Skeletal muscle tissue (tissue), 4 donors: ENCODE data around the gene TARDBP. TPM values are rescaled to one million over a fixed set of nuclear protein-coding genes. Genes with fewer than 3 reads are reported as not detected.
"Not testable (repeated sequence)": the region's sequence is repeated elsewhere in the genome, so short reads cannot be mapped to it uniquely, and the experiment has no call there.

Experiments
- H3K27ac ChIP-seq: one replicate; pipeline ENCODE4 v1.7.0; 2013; ENCODE audit warnings: mild to moderate bottlenecking, low read depth, low read length, inconsistent platforms
- H3K27me3 ChIP-seq, 3 donors: one replicate each; pipeline ENCODE4 v1.7.0; 2013; ENCODE audit warnings: low read length in 3 of 3; ENCODE audit not compliant: control insufficient read depth in 3 of 3, insufficient read depth in 3 of 3
- H3K36me3 ChIP-seq, 3 donors: one replicate each; pipeline ENCODE4 v1.7.0; 2013; ENCODE audit warnings: low read length in 3 of 3; ENCODE audit not compliant: control insufficient read depth in 3 of 3, insufficient read depth in 3 of 3
- H3K4me1 ChIP-seq, 3 donors: one replicate each; pipeline ENCODE4 v1.7.0; 2013; ENCODE audit warnings: low read length in 3 of 3, mild to moderate bottlenecking in 3 of 3; ENCODE audit not compliant: control insufficient read depth in 3 of 3, insufficient read depth in 3 of 3
- H3K4me3 ChIP-seq, 3 donors: one replicate each; pipeline ENCODE4 v1.7.0; 2013; ENCODE audit warnings: low read length in 3 of 3
- H3K9ac ChIP-seq, 3 donors: one replicate each; pipeline ENCODE4 v1.7.0; 2013; ENCODE audit warnings: low read length in 3 of 3, mild to moderate bottlenecking in 3 of 3, moderate library complexity in 2 of 3, low read depth in 1 of 3
- H3K9me3 ChIP-seq, 3 donors: one replicate each; pipeline ENCODE4 v1.7.0; 2013; ENCODE audit warnings: low read length in 3 of 3; ENCODE audit not compliant: control insufficient read depth in 3 of 3
- total RNA-seq: library from RNA; depleted of rRNA; stranded (reverse); fragments of >200 nt; gene quantifications from one replicate; pipeline ENCODE4 v1.2.3, GENCODE V29; 2014
- donor health status: Osteomylitis.

TARDBP gene
- total RNA-seq, 1 donor from 2014 or later: 61.1 TPM

- Histone ChIP-seq H3K9me3 (no peaks in the 10 kb centered on the region), H3K4me1 (peaks cover 0 to 2% (median 0%) of the 10 kb centered on the region in 3 donors), H3K27me3 (no peaks in the 10 kb centered on the region), H3K36me3 (no peaks in the 10 kb centered on the region), H3K27ac (no peak within 1 kb of the TSS), H3K9ac (no peak within 1 kb of the TSS), H3K4me3 (no peak within 1 kb of the TSS)
Measured at GRCh38 chr1:11046625-11047365, 34.3 kb downstream of the TARDBP start, which contains the start of gene MASP2. Gene MASP2, minus strand, starts transcription at chr1:11047239. Its CDS starts 32 bp downstream, at chr1:11047207.

GRCh38 chr1:11051121-11051520 lies 38.7 kb downstream of the TARDBP start:
- not testable (repeated sequence) for H3K4me3 ChIP-seq, H3K27me3 ChIP-seq, H3K4me1 ChIP-seq, H3K9me3 ChIP-seq, H3K27ac ChIP-seq, H3K9ac ChIP-seq
- peaks cover 3 to 11% (median 5%) of the 10 kb centered on the region in 3 donors for H3K36me3 ChIP-seq

- no peaks in the 10 kb centered on the region for H3K9me3 ChIP-seq
- H3K4me1 ChIP-seq: peaks cover 0 to 7% (median 5%) of the 10 kb centered on the region in 3 donors
- H3K4me3 ChIP-seq: no peak overlapping the region
- H3K9ac ChIP-seq: no peak overlapping the region
- peaks cover 0 to 3% (median 0%) of the 10 kb centered on the region in 3 donors for H3K27me3 ChIP-seq
- peaks cover 11 to 14% (median 13%) of the 10 kb centered on the region in 3 donors for H3K36me3 ChIP-seq
- no peak overlapping the region for H3K27ac ChIP-seq
Measured at GRCh38 chr1:11051781-11052511, 39.5 kb downstream of the TARDBP start.

GRCh38 chr1:11052839-11053757 lies 40.6 kb downstream of the TARDBP start:
- Histone ChIP-seq H3K36me3 (peaks cover 13 to 18% (median 15%) of the 10 kb centered on the region in 3 donors), H3K9me3 (no peaks in the 10 kb centered on the region), H3K9ac (peak overlapping the region in 1 of 3 donors; percentile 43), H3K27me3 (peaks cover 0 to 3% (median 0%) of the 10 kb centered on the region in 3 donors), H3K27ac (no peak overlapping the region), H3K4me3 (no peak overlapping the region), H3K4me1 (peaks cover 0 to 7% (median 5%) of the 10 kb centered on the region in 3 donors)

- H3K9me3 ChIP-seq: no peaks in the 10 kb centered on the region
- H3K4me1 ChIP-seq: peaks cover 3 to 10% (median 8%) of the 10 kb centered on the region in 3 donors
- H3K27ac ChIP-seq: no peak overlapping the region
- H3K27me3 ChIP-seq: peaks cover 0 to 3% (median 0%) of the 10 kb centered on the region in 3 donors
- H3K4me3 ChIP-seq: no peak overlapping the region
- no peak overlapping the region for H3K9ac ChIP-seq
- peaks cover 13 to 18% (median 15%) of the 10 kb centered on the region in 3 donors for H3K36me3 ChIP-seq
Measured at GRCh38 chr1:11053758-11054137, 41.3 kb downstream of the TARDBP start.

- H3K4me3 ChIP-seq: no peak overlapping the region
- no peak overlapping the region for H3K27ac ChIP-seq
- no peaks in the 10 kb centered on the region for H3K9me3 ChIP-seq
- no peak overlapping the region for H3K9ac ChIP-seq
- H3K27me3 ChIP-seq: peaks cover 0 to 3% (median 0%) of the 10 kb centered on the region in 3 donors
- peaks cover 7 to 15% (median 12%) of the 10 kb centered on the region in 3 donors for H3K4me1 ChIP-seq
- H3K36me3 ChIP-seq: peaks cover 13 to 18% (median 15%) of the 10 kb centered on the region in 3 donors
Measured at GRCh38 chr1:11054181-11054580, 41.7 kb downstream of the TARDBP start.

GRCh38 chr1:11054666-11055065 lies 42.2 kb downstream of the TARDBP start:
- Histone ChIP-seq H3K4me3 (no peak overlapping the region), H3K4me1 (peaks cover 9 to 18% (median 15%) of the 10 kb centered on the region in 3 donors), H3K27ac (no peak overlapping the region), H3K27me3 (peaks cover 0 to 3% (median 0%) of the 10 kb centered on the region in 3 donors), H3K9me3 (no peaks in the 10 kb centered on the region), H3K9ac (no peak overlapping the region), H3K36me3 (peaks cover 13 to 18% (median 15%) of the 10 kb centered on the region in 3 donors)

- Histone ChIP-seq H3K4me1 (peaks cover 10 to 19% (median 15%) of the 10 kb centered on the region in 3 donors), H3K9ac (no peak overlapping the region), H3K9me3 (no peaks in the 10 kb centered on the region), H3K27me3 (peaks cover 0 to 3% (median 0%) of the 10 kb centered on the region in 3 donors), H3K27ac (no peak overlapping the region), H3K4me3 (no peak overlapping the region), H3K36me3 (peaks cover 13 to 18% (median 15%) of the 10 kb centered on the region in 3 donors)
Measured at GRCh38 chr1:11055676-11056075, 43.2 kb downstream of the TARDBP start.

- Histone ChIP-seq H3K27me3 (peaks cover 0 to 3% (median 0%) of the 10 kb centered on the region in 3 donors), H3K9ac (no peak overlapping the region), H3K27ac (no peak overlapping the region), H3K4me3 (no peak overlapping the region), H3K36me3 (peaks cover 13 to 18% (median 15%) of the 10 kb centered on the region in 3 donors), H3K9me3 (no peaks in the 10 kb centered on the region), H3K4me1 (peaks cover 14 to 23% (median 23%) of the 10 kb centered on the region in 3 donors)
Measured at GRCh38 chr1:11056504-11056903, 44.0 kb downstream of the TARDBP start.
